Measurements from ENCODE around the gene TMEM238. TPM values are rescaled to one million over a fixed set of nuclear protein-coding genes. Genes with fewer than 3 reads are reported as not detected.

Gene TMEM238
- total and polyA plus RNA-seq, 10 of the 15 experiments (the other 5 are each of a cell fraction or from before 2014, with no cell fraction given): 0.05 to 16.9 (median 0.58) TPM; not detected in 1

- Histone ChIP-seq H3K4me2 (ENCODE audit: control insufficient read depth, insufficient read depth) (no peak overlapping the region), H2AFZ (ENCODE audit: control insufficient read depth, low read depth, low read length) (no peak overlapping the region), H3K79me2 (ENCODE audit: control insufficient read depth, insufficient read depth, low read length) (peaks cover 5% of the 10 kb centered on the region), H3K36me3 (ENCODE audit: control insufficient read depth in 2 of 2, insufficient read depth in 2 of 2, low read length in 1 of 2) (no peaks in the 10 kb centered on the region), H4K20me1 (ENCODE audit: control insufficient read depth, insufficient read depth) (no peaks in the 10 kb centered on the region), H3K9me3 (replicated peaks; ENCODE audit: control insufficient read depth, insufficient read depth, low read length) (no peaks in the 10 kb centered on the region), H3K4me3 (no peak overlapping the region), H3K9ac (ENCODE audit: control insufficient read depth, insufficient read depth, low read length) (no peak overlapping the region), H3K27me3 (replicated peaks in 1 of 2; ENCODE audit: control insufficient read depth in 2 of 2, insufficient read depth in 2 of 2, low read length in 1 of 2) (no peaks in the 10 kb centered on the region; a peak in 1 of 4 replicates), H3K27ac (ENCODE audit: control insufficient read depth, insufficient read depth) (no peak overlapping the region), H3K4me1 (ENCODE audit: control insufficient read depth, insufficient read depth, low read length) (peaks cover 6% of the 10 kb centered on the region)
- ChIA-PET CTCF (interaction anchor here (1.0 kb wide), 1 partner anchor 8 kb away, joined by 3 read pairs; no protein-coding TSS in a partner anchor), SMC1A (ENCODE audit: uncharacterized antibody, unreplicated experiment) (no interaction called here), RAD21 (ENCODE audit: unreplicated experiment) (no interaction called here), POLR2A (no interaction called here)
- DNase-seq (ENCODE audit: low read depth, low spot score) (no peak), FAIRE-seq (no peak), ATAC-seq (no peak)
- in situ Hi-C loops (cut with MboI): no loop called here
- intact Hi-C loops (cut with micrococcal nuclease; ENCODE audit: unreplicated experiment): no loop called here
- WGBS (ENCODE audit: insufficient coverage, insufficient replicate concordance, low lambda C conversion rate, missing lambda C conversion rate): 49% methylated on average over 7 of the region's 7 CpGs
- no TSS peak for BruUV-seq (replicated peaks)
- no peak for TF ChIP-seq ASH2L (IDR thresholded peaks at IDR 0.05; ENCODE audit: borderline replicate concordance, low read depth)
- TF ChIP-seq STAT1 (conservative IDR thresholded peaks at IDR 0.05): no peak
- no peak for TF ChIP-seq EP300 (IDR thresholded peaks at IDR 0.05; ENCODE audit: borderline replicate concordance in 1 of 2, control insufficient read depth in 1 of 2, low read depth in 2 of 2, low read length in 2 of 2)
- no peak for TF ChIP-seq ZBTB40 (IDR thresholded peaks at IDR 0.05; ENCODE audit: borderline replicate concordance)
- TF ChIP-seq RB1 (IDR thresholded peaks at IDR 0.05; ENCODE audit: borderline replicate concordance): no peak
- no peak for TF ChIP-seq PRDM15 (CRISPR knock-in tag; IDR thresholded peaks at IDR 0.05)
- TF ChIP-seq CTCF (IDR thresholded peaks at IDR 0.05 in 2 of 3, conservative IDR thresholded peaks at IDR 0.05 in 1 of 3; ENCODE audit: control insufficient read depth in 2 of 3, extremely low read depth in 1 of 3, insufficient read depth in 1 of 3, low read depth in 3 of 3, low read length in 3 of 3): no peak
- no peak for TF ChIP-seq ZNF687 (IDR thresholded peaks at IDR 0.05)
- TF ChIP-seq HDGF (IDR thresholded peaks at IDR 0.05): no peak
These were observed 48.0 kb downstream of the TMEM238 start for GRCh38 chr19:55336101-55336500.
